SK-N-SH (cell line): ENCODE measurements around the gene SPEG.

ENCODE experiments used
- CTCF ChIP-seq: fragments of 200-600 bp; sonication (generic); IDR thresholded peaks from 2 replicates; pipeline ENCODE4 v1.6.1; 2017; ENCODE audit warnings: antibody characterized with exemption, mild to moderate bottlenecking, moderate library complexity
- GABPA ChIP-seq: IDR thresholded peaks from 2 replicates; pipeline ENCODE4 v1.4.0; 2012; ENCODE audit warnings: low read depth, mild to moderate bottlenecking
- USF2 ChIP-seq: fragments of 150-350 bp; IDR thresholded peaks from 2 replicates; pipeline ENCODE4 v1.6.1; 2017; ENCODE audit warnings: antibody characterized with exemption, low read length, low read depth, borderline replicate concordance

DNA sequence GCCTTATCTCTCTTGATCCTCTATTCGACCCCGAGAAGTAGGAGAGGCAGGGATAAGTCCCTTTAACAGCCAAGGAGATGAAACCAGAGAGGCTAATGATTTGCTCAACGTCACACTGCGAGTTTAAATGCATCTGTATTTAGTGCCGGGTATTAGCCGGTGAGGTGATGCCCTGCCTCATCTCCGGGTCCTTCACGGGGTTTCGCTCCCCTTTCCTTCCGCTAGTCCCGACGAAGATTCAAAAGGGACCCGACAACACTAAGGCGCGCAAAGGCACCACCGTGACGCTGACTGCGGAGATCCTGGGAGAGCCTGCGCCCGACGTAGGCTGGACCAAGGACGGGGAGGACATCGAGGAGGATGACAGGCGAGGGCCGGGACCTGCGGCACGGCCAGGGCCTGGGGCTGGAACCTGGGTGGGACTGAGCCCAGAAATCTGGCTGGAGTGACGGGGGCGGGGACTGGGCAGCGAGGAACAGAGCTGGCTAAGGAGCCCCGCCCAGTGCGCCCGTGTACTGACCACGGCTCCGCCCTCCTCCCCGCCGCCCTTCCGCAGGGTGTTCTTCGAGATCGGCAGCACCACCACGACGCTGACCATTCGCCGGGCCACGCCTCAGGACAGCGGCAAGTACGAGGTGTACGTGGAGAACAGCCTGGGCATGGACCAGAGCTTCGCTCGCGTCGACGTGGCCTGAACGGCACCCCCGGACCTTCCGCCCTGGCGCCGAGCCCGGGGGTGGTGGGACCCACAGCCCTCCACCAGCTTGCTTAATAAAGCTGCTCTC is 63.0 kb downstream of the SPEG start:
- TF ChIP-seq USF2 (no peak), GABPA (no peak), CTCF (no peak)
